HG02885 (cell line): ENCODE measurements around the gene RNF213.
A peak's percentile ranks its signal among the peaks of the same experiment; 100 is the strongest.
"Not testable (repeated sequence)": the region's sequence is repeated elsewhere in the genome, so short reads cannot be mapped to it uniquely, and the experiment has no call there.

Source experiments
- ATAC-seq: cut with Tn5 transposase; IDR thresholded peaks from one replicate; pipeline ENCODE4 v1.9.1; 2021; ENCODE audit warnings: mild to moderate bottlenecking; ENCODE audit not compliant: unreplicated experiment, poor library complexity

The RNF213 gene

DNA sequence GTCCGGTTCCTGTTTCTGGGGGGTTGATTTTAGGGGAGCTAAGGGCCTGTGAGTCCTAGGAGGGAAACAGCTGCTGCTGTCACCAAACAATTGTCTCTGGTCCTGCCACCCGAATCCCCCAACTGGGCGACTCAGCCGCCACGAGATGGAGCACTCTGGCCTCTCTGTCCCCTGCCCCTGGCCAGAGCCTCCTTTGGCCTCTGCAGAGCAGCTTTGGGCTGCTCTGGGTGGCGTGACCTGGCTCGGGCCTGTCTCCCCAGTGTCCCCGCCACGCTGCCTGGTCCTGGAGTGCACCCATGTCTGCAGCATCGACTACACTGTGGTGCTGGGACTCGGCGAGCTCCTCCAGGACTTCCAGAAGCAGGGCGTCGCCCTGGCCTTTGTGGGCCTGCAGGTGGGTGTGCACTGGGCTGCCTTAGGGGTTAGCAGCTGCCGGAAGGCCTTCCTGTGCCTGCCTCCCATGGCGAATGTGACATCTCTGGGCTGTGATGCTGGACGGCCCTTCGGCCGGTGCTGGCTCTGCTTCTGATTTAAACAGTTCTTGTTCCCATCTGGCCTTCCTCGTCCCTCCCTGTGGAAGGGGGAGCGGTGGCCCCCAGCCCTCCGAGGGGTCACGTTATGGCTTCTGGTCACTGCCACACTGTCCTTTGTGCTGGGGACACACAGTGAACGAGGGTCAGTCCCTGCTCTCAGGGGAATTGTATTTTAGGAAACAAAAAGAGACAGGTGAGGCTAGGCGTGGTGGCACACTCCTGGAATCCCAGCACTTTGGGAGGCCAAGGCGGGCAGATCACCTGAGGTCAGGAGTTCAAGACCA, 11.6 kb upstream of the RNF213 start:
- ATAC-seq = no peak

DNA sequence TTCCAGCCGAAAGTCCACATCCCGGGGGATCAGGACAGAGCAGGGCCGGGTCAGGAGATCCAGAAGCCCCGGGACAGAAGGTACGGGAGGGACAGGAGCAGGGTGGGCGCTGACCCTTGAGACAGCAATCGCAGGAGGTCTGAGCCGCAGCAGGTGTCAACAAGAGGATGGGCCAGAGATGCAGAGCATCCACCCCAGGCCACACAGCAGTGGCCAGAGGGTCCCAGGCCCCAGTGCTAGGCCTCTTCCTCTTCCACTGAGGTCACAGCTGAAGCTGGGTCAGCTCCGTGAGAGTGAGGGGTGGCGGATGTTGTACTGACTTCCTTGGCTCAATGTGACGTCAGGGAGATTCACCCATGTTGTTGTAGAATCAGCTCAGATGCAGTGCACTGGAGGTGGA, 8.7 kb upstream of the RNF213 start:
- ATAC-seq = no peak

DNA sequence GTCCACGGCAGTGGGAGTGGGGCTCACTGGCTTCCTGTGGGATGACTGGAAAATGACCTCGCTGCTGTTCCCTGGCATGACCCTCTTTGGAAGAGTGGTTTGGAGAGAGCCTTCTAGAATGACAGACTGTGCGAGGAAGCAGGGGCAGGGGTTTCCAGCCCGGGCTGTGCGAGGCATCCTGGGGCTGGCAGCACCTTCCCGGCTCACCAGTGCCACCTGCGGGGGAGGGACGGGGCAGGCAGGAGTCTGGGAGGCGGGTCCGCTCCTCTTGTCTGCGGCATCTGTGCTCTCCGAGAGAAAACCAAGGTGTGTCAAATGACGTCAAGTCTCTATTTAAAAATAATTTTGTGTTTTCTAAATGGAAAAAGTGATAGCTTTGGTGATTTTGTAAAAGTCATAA, 7.8 kb upstream of the RNF213 start:
- ATAC-seq = no peak

DNA sequence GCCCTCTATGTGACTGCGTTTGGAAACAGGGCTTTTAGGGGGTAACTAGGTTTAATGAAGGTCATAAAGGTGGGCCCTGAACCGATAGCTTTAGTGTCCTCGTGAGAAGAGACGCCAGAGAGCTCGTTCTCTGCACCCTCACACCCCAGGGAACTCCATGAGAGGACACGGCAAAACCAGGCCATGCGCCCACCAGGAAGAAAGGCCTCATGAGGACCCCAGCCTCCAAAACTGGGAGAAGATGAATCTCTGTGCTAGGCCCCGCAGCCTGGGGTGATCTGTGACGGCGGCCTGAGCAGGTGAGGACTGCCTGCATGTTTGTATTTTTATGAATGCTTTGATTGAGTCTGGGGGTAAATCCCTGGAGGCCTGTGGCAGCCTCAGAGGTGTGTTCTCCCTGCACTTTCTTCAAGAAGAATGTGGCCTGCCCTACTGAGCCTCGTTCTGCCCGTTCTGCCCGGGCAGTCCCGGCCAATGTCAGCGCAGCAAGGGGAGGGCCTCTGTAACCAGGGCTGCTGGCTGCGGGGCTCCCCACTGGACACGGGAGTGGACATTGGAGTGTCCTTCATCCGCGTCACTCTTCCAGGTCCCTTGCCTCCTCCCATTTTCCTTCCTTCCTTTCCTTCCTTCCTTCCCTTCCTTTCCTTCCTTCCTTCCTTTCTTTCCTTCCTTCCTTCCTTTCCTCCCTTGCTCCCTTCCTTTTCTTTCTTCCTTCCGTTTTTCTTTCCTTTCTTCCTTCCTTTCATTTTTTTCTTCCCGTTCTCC, 6.8 kb upstream of the RNF213 start:
- ATAC-seq = no peak

DNA sequence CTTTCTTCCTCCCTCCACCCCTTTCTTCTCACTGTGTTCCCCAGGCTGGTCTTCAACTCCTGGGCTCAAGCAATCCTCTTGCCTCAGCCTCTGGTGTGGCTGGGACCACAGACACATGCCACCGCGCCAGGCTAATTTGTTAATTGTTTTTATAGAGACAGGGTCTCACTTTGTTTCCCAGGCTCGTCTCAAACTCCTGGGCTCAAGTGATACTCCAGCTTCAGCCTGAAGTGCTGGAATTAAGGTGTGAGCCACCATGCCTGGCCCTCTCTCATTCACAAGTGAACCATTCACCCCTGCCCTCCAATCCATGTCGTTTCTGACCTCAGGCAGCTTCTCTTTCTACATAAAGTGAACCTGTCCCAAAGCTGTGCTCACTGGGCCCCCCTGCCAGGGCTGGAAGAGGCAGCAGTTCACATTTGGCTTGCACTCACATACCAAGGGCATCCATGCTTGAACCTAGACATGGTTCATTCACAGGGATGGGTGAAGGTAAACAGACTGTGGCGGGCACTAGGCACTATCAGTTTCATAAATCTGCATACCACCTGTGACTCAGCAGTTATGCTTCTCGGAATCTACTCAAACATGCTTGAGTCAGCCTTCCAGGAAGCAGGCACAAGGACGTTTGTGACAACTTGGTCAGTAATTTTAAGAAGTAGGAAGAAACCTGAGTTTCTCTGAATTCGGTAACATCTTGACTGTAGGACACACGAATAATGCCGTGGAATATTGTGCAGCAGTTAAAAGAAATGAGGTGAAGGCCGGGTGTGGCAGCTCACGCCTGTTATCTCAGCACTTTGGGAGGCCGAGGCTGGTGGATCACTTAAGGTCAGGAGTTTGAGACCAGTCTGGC, 6.0 kb upstream of the RNF213 start:
- no peak for ATAC-seq

DNA sequence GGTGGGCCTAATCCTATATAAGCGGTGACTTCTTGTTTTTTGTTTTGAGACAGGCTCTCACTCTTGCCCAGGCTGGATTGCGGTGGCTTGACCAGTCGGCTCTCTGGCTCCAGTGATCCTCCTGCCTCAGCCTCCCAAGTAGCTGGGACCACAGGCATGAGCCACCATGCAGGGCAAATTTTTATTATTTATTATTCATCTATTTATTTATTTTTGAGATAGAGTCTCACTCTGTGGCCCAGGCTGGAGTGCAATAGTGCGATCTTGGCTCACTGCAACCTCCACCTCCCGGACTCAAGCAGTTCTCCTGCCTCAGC, 4.7 kb upstream of the RNF213 start:
- ATAC-seq = no peak

DNA sequence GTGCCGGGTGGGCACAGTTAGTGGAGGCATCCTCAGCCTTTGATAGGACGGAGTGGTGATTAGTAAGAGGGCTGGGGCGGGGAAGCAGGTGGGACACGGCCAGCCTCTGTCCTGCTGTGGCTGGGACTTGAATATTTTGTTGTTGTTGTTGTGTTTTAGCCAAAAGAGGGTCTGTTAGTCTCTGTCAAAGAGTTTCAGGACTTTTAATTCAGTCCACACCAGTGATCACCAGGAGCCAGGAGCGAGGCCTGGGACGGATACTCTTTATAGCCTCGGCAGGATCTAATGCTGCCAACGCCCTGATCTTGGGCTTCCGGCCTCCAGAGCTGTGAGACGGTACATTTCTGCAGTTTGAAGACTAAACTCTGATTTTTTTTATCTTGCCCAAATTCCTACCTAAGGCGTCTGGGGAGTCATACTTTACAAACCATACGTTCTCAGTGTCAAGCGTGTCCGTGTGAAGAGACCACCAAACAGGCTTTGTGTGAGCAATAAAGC, 2.9 kb upstream of the RNF213 start:
- no peak for ATAC-seq

DNA sequence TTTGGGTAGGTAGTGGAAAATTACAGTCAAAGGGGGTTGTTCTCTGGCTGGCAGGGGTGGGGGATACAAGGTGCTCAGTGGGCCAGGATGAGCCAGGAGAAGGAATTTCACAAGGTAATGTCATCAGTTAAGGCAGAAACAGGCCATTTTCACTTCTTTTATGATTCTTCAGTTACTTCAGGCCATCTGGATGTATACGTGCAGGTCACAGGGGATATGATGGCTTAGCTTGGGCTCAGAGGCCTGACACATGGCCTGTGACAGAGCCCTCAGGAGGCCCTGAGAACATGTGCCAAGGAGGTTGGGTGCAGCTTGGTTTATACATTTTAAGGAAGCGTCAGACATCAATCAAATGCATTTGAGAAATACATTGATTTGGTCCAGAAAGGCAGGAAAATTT, 2.4 kb upstream of the RNF213 start:
- ATAC-seq = not testable (repeated sequence)

DNA sequence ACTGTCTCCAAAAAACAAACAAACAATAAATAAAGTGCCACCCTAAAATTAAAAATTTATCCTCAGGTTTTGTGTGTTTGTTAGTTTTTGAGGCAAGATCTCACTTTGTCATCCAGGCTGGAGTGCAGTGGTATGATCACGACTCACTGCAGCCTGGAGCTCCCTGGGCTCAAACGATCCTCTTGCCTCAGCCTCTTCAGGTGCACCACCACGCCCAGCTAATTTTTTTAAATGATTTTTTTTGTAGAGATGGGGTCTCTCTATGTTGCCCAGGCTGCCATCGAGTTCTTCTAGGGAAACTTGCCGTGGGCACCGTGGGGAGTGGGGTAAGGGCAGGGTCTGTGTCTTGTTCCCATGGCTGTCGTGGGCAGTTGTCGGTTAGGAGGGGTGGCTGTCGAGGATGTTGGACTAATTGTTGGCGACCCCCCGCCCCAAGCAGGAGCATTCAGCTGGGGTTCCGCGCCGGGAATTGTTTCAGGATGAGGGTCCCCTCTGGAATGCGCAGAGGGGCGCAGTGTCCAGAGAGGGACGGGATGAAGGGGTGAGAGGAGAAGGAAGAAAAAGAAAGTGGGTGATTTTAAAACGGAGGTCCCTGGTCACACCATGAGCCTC, 1.1 kb upstream of the RNF213 start:
- ATAC-seq = no peak

DNA sequence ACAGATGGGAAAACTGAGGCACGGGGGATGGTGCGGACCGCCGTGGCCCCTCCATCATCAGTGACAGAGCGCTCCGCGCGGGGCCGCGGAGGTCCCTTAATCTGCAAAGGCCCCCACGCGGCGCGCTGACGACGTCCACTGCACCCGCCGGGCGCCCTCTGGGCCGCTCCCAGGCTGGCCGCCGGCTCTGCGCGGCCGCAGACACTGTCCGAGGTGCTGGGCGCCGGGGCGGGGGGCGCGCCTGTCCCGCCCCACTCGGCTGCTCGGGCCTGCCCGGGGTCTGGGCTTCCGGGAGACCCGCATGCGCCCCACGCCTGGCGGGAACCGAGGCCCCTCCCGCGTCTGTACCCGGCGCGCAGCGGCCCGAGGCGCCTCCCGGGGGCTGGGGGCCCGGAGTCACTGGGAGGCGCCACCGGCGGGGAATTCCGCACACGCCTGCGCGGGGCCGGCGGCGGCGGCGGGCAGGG, 550 bp upstream of the RNF213 start:
- ATAC-seq = peak; percentile 42

DNA sequence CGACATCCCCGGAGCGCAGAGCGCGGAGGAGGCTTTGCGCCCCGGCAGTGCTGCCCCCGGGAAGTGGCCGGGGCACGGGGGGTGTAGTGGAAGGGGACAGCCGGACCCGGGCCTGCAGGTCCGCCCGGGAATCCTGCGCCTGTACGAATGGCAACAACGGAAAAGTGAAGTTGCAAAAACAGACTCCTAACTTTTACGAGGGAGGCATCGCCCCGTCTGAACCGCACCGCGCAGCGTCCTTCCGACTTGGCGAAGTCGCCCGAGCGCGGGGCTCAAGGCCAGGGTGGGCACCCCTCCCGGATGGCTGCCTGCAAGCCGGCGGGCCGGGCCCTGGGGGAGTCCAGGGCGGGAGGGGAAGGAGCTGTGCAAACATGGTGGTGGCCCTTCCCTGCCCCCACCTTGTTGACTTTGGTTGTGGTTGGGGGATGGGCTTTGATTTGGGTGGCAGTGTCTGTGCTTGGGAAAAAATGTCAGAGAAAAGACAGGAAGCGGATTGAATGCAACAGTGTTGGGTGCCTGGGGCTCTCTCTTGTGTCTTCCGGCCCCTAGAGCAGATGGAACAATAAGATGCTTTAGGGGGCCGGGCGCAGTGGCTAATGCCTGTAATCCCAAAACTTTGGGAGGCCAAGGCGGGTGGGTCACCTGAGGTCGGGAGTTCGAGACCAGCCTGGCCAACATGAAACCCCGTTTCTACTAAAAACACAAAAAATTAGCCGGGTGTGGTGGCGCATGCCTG, 675 bp downstream of the RNF213 start:
- no peak for ATAC-seq

DNA sequence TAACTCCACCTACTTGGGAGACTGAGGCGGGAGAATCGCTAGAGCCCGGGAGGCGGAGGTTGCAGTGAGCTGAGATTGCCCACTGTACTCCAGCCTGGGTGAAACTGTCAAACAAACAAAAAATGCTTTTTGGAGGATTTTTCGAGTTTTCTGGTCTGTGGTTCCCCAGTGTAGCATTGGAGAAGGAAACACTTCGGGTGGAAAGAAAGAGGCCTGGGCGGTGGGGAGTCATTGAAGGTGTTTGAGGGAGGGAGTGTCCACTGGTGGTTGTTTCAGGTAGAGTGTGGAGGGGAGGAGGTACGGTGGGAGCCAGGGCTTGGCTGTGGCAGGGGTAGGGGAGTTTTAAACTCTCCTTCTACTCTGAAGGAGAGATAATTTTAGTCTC, 1.2 kb downstream of the RNF213 start:
- no peak for ATAC-seq

DNA sequence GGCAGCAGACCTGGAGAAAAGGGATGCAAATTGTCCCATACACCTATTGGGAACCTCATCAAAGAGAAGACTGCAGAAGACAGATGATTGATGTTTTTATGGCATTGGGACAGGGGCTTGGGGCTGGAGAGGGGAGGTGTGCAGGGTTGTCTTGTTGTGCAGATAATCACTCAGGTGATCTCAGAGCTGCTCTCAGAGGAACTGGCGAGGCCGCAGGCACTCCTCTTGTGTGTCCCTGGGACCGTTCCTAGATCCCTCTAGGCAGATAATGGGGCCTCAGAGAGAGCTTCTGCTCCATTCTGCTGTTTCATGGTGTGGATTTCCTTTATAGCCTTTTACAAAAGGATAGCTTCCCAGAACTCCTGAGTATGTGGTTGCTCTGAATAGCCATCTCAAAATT, 1.6 kb downstream of the RNF213 start:
- ATAC-seq = no peak

DNA sequence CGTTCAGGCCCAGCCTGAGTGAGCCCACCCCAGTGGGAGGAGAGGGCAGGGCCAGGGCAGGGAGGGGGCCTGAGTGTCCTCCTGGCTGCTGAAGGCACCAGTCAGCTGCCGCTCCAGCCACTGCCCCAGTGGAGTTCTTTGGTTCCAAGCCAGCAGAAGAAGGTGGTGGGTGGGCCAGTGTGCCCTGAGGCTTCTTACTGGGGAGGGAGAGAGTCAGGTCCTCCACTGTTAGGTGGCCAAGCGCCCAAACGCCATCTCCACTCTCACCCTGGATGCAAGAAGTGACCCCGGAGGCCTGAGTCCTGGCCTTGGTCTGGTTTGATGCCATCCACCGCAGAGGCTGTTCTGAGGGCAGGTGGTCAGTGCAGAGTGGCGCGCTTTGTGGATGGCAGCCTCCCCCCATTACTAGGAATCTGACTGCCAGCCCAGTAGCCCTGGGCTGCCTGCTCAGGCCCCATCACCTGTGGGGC, 2.2 kb downstream of the RNF213 start:
- ATAC-seq = no peak

DNA sequence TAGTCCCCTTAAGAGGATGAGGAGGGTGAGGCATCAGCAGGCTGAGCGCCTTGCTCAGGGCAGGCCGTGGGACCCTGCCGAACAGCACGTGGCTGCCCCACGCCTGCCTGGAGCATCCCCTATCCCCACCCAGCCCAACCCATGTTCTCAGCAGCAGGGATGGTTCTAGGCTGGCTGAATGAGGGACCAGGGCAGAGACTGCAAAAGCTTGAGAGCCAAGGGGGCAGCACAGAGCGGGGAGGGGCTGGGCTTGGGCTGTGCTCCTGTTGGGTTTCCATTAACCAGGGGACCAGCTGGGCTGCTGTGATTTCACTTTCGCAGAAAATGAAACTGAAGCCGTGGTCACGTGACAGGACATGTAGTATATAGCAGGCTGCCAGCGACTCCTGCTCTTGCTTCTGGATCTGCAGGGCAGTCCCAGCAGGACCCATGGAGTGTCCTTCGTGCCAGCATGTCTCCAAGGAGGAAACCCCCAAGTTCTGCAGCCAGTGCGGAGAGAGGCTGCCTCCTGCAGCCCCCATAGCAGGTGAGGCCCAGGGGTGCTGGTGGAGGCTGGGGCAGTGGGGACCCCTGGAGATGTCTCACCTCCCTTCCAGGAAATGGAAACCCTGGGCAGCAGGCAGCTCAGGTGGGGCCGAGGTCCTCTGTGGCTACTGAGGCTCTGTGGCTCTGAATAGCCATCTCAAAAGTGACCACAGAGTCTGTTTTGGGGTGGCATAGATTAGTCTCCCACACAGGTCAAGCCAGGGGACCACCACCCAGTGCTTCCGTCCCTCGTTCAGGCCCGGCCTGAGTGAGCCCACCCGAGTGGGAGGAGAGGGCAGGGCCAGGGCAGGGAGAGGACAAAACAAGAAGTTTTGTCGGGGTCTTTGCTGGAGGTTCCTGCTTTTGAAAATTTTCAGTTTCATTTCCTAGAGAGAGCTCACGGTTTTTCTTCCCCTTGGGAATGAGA, 2.9 kb downstream of the RNF213 start:
- peak; percentile 37 for ATAC-seq

DNA sequence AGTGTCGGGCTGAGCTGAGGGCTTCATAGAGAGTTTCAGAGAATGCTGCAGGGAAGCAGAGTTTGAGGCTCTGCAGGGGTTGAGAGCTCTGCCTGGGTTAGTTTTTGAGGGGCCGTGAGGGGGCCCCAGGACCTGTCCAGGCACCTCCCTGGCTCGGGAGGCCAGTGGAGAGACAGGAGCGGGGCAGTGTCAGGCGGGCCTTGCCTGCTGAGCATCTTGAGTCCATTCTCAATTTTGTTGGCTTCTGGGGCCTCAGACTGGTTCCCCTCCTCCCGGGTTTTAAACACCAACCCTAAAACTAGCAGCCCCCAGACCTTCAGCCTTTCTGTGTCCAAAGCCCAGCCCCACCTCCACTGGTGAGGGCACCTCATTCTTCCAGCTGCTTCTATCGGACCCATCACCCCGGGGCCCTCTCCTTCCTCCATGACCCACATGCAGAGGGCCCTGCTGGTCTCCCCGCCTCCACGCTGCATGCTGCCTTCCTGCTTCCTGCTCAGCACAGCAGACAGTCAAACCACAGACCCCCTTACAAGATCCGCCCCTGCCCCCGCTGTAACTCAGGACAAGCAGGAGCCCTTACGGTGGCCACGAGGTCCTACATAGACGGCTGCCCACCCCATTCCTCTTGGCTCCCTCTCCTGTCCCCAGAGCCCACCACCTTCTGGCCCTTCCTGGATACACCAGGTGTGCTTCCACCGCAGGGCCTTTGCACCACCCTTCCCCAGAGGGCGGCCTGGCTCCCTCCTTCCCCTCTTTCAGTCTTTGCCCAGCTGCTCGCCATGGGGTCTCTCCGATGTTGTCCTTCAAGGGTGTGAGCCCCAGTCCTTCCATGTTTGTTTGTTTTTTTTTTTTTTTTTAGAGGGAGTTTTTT, 3.8 kb downstream of the RNF213 start:
- no peak for ATAC-seq

DNA sequence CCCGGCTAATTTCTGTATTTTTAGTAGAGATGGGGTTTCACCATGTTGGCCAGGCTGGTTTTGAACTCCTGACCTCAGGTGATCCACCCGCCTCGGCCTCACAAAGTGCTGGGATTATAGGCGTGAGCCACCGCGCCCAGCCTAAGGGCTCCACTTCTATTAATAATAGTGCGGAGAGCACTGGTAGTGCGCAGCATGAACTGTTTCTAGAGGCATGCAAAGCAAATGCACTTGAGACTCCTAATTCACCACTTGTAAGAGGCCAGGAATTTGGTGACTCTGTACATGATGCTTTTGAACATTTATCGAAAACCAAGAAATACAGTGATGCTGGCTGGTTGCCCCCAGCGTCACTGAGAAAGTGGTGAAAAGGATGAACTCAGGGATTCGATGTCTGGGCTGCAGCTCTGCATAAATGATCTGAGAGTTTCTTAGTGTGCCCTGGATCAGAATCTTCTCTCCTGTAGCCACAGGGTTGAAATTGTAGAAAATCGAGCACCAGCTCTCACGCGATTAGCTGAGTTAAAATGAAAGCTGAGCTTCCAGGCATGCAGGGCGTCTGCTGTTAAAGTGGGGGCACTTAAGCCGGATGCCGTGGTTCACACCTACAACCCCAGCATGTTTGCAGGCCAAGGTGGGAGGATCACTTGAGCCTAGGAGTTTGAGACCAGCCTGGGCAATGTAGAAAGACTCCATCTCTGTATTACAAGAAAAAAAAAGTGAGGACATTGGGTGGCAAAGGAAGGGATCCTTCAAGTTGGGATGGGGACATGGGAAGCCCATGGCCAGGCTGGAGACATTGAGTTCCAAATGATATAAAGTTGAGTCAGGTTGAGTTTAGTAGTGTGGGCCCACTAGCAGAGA, 4.8 kb downstream of the RNF213 start:
- no peak for ATAC-seq
